Activated T-helper 1 cell treated with Interleukin-2 at 50 U/mL for 16 hours (primary cell): ENCODE data around the gene ST6GALNAC2.
"Not testable (repeated sequence)": the region's sequence is repeated elsewhere in the genome, so short reads cannot be mapped to it uniquely, and the experiment has no call there.

Source experiments
- DNase-seq: peaks from one replicate; pipeline ENCODE4 v3.0.0-alpha.2; 2020; ENCODE audit warnings: low read depth

The ST6GALNAC2 gene

DNA sequence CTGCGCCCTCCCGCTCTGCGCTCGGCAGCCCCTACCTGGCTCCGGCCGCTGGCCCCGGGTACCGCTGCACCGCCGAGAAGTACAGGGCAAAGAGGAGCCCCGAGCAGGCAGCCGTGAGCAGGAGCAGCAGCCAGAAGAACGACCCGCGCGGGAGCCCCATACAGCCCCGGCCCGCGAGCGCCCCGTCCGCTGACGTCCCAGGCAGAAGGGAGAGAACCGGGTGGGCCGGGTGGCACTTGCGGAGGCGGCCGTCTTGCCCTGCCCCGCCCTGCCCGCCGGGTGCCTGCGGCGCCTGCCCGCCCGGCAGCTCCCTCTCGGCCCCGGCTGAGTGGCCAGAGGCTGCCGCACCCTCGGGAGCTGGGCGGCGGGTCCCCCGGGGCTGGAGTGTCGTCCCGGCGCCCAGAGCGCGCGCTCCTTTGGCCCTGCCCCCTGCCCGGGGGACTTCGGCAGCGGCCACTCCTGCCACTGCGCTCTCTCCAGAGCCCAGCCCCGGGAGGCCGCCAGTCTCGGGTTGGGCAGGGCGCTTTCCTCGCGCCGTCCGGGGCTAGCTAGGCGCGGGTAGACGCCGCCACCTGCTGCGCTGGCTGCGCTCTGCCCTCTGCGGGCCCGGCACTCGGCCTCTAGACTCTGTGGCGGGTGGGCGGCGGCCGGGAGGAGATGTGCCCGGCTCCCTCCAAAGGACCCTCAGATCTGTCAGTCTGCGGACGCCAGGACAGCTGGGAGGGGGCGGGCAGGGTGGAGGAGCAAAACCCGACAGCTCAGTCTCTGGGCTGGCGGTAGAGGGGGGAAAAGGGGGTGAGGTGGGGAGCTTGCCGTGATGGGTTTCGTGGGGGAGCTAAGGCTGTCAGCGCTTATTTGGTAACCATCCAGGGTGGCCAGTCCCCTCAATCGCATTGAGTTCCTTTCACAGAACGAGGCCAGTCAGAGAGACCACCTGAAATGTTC, at the start of gene ST6GALNAC2:
Gene ST6GALNAC2, minus strand, starts transcription at position 212 of the 945 bp plus-strand sequence. Its CDS starts 52 bp downstream, at position 160.
- no peak for DNase-seq

DNA sequence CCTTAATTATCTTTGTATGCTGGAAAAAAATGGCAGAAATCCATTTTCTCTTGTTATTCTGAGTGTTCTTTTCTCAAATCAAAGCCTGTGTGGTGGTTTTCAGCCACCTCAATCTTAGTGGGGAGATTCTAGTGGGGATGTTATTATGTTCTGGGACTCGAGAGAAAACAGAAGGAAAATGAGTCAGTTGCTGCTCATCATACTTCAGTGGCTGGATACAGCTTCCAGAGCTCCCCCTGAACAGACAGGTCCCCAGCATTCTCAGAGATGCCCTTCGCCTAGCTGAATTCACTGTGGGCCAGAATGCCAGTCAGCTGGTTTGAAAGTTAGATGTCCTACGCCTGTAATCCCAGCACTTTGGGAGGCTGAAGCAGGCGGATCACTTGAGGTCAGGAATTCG, 49.4 kb upstream of the ST6GALNAC2 start:
- DNase-seq: no peak

DNA sequence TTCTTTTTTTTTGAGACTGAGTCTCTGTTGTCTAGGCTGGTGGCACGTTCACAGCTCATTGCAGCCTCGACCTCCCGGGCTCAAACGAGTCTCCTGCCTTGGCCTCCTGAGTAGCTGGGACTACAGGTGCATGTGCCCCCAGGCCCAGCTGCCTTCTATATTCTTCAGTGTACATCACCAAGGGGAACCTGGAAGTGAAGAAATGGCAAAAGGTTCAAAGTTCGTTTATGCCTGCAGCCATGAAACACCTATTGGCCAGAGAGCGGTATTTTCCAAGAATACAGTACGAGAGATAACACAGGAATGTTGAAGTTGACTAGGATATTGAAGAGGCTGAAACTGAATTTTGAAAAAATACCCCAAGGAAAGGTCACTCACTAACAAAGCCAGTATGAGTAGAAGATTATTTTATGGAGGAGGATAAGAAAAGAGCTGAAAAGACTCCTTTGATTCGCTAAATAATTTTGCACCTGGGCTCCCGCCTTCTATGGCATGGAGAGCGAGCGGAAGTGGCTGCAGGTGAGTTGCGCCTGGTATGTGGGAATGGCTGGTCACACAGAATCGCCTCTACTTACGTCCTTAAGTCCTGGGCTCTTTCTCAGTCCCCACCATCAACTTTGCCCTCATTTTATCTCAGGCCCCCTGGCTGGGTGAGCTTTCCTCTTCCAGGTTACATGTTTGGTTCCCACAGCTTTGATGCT, 48.1 kb upstream of the ST6GALNAC2 start:
- DNase-seq: no peak

DNA sequence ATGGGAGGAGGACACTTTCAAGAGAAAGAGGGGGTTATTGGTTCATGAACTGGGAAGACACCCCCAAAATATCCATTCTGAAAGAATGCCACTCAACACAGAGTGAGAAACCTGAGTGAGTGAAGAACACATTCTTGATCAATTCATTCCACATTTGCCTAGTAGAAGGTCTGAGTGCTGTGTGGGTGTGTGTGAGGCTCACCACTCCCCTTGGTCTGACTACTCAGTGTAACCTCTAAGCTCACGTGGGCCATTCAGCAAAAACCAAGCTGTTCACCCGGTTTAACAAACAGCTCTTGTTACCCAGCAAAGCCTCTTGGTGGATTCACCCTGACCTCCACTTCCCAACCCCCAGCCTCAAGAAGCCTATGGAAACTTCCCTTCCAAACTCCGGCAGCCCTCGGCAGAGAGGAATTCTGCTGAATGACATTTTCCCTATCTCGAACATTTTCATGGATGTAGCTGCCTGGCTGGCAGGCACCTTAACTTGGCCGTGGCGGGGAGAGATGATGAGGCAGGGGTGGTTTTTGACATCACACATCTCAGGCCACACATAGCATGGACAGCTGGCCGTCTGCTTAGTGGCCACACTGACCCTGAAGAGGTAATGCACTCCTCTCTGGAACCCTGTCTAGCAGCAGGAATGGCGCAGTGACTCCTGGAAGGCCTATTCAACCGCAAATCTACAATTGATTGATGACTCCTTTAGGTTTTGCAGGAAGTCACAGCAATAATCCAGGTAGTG, 46.3 kb upstream of the ST6GALNAC2 start:
- no peak for DNase-seq

DNA sequence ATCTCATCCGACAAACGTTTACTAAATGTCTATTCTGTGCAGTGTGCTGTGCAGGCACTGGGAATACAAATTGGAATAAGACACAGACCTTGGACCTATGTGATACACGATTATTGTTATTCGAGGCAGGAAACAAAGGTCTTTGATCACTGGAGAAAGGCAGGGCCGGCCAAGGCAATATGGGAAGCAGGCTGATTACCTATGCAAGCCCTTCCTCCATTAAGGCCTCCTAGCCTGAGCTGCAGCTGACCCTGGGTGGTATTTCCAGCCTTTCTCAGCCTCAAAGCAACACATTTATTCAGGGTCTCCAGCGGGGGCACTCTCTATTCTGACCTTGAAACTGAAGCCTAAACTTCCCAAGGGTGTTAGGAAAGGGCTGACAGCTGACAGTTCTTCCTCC, 44.5 kb upstream of the ST6GALNAC2 start:
- no peak for DNase-seq

- DNase-seq: no peak
Measured at GRCh38 chr17:76627510-76627909, 41.9 kb upstream of the ST6GALNAC2 start.

DNA sequence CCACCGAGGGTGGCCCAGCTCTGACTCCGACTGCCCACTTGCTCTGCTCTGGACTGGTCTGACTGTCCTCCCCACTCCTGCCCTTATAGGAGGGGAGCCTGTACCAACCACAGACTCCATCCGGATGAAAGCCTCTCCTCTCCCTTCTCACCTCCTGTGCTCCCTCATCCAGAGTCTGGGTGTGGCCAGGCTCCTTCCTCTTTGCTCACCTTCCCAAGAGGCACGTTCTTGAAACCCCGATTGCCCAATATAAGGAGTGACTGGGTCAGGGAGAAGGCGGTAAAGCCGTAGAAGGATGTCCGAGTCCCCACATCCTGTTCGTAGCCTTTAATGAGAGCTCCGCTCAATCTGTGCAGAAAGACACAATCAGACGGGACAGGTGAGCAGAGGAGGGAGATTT, 40.8 kb upstream of the ST6GALNAC2 start:
- no peak for DNase-seq

GRCh38 chr17:76625496-76625895, 39.8 kb upstream of the ST6GALNAC2 start:
- DNase-seq: no peak

DNA sequence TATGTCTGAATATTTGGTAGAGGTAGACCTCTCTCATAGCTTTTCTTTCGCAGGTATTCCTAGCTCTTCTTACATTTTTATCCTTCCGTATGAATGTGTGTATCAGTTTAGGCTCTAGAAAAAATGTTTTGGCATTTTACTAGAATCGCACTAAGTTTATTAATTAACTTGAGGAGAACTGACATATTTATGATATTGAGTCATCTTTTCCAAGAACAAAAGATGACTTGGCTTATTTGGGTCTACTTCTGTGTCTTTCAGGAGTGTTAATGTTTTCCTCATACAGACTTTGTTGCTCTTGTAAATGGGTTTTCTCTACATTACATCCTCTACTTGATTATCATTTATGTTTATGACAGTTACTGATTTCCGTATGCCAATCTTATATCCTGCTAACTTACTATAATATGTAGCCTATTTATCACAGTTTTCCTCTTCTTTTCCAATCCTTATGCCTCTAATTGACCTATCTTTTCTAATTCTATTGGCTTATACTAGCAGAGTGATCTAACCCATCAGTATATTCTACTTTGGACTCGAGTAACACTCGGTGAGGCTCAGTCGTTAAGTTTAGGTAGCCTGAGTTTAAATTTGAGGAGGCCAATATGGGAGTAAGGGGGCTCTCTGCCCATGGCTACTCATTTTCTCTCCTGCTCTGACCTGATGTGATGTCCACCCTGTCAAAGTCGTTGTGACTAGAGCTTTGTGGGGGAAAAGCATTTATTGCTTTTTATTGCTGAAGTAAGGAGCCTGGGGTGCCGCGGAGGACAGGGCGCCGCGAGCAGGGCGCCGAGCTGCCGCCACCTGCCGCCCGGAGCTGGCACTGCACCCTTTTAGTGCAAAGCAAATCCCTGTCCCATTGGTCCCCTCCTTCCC, 37.8 kb upstream of the ST6GALNAC2 start:
- DNase-seq: peak; percentile 58

GRCh38 chr17:76617838-76618237, 32.2 kb upstream of the ST6GALNAC2 start:
- no peak for DNase-seq

GRCh38 chr17:76614912-76615617, 29.4 kb upstream of the ST6GALNAC2 start:
- no peak for DNase-seq

DNA sequence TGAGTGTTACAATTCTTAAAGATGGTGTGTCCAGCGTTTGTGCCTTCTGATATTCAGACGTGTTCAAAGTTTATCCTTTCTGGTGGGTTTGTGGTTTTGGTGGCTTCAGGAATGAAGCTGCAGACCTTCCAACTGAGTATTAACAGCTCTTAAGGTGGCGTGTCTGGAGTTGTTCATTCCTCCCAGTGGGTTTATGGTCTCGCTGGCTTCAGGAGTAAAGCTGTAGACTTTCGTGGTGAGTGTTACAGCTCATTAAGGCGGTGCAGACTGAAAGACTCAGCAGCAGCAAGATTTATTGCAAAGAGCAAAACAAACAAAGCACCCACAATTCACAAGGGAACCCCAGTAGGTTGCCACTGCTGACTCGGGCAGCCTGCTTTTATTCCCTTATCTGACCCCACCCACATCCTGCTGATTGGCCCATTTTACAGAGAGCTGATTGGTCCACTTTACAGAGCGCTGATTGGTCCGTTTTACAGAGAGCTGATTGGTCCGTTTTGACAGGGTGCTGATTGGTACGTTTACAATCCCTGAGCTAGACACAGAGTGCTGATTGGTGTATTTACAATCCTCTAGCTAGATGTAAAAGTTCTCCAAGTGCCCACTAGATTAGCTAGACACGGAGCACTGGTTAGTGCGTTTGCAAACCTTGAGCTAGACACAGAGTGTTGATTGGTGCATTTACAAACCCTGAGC, 28.6 kb upstream of the ST6GALNAC2 start:
- DNase-seq: not testable (repeated sequence)

- DNase-seq: no peak
Measured at GRCh38 chr17:76612977-76613851, 27.6 kb upstream of the ST6GALNAC2 start.

DNA sequence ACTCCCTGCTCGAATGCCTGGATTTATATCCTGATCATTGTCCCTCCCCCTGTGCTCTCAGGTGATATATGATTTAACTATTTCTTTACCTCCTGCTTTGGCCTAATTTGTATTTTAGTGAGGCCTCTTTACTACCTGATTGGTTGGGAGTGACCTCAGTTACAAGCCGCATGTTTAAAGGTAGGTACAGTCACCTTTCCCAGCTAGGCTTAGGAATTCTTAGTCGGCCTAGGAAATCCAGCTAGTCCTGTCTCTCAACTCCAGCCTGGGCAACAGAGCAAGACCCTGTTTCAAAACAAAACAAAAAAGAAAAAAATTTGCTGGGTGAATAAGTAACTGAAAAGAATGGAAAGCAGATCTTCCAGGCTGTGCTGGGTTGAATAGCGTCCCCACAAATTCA, 26.8 kb upstream of the ST6GALNAC2 start:
- no peak for DNase-seq

DNA sequence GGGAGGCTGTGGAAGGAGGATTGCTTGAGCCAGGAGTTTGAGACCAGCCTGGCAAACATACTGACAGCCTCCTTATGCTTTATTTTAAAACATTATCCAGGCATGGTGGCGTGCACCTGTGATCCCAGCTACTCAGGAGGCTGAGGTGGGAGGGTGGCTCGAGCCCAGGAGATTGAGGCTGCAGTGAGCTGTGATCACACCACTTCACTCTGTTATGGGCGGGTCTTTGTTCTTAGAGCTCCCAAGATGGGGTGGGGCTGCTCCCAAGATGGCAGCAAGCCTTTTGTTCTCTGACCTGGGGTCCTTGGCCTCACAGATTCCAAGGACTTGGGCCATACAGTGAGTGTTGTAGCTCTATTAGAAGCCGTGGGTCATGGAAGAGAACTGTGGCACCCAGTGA, 26.1 kb upstream of the ST6GALNAC2 start:
- DNase-seq: no peak

DNA sequence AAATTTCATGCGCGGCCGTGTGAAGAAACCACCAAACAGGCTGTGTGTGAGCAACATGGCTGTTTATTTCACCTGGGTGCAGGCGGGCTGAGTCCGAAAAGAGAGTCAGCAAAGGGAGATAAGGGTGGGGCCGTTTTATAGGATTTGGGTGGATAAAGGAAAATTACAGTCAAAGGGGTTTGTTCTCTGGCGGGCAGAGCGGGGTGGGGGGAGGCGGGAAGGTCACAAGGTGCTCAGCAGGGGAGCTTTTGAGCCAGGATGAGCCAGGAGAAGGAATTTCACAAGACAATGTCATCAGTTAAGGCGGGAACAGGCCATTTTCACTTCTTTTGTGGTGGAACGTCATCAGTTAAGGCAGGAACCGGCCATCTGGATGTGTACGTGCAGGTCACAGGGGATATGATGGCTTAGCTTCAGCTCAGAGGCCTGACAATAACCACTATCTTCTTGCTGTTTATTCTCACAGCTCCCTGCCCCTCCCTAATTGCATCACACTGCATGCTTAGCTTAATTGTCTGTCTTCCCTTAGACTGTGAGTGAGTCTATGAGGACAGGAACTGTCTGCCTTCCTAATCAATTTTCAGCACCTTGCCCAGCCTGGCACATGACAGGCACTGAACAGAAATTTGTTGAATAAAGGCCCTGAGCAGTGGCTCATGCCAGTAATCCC, 25.6 kb upstream of the ST6GALNAC2 start:
- not testable (repeated sequence) for DNase-seq

GRCh38 chr17:76606685-76607084, 21.0 kb upstream of the ST6GALNAC2 start:
- DNase-seq: not testable (repeated sequence)

DNA sequence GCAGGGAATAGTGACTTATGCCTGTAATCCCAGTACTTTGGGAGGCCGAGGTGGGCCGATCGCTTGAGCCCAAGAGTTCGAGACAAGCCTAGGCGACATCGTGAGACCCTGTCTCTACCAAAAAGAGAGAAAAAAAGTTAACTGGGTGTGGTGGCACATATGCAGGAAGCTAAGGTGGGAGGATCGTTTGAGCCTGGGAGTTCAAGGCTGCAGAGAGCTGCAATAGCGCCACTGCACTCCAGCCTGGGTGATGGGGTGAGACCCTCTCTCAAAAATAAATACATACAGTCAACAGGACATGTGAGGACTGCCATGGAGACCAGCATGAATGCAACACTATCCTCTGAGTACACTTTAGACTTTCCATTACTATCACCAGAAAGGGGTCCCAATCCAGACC, 15.4 kb upstream of the ST6GALNAC2 start:
- DNase-seq: no peak
